ENCODE measurements around the gene ERCC8.

GRCh38 chr5:60944904-60945812, at the start of gene ERCC8, which contains the start of gene NDUFAF2:
- no peak for TF ChIP-seq NFRKB (IDR thresholded peaks at IDR 0.05)
- 0 out of 2 replicates have a peak, but pooled peaks have one; percentile 3 for TF ChIP-seq CTCF (CRISPR knock-in tag; IDR thresholded peaks at IDR 0.05)
- TF ChIP-seq REST (IDR thresholded peaks at IDR 0.05; ENCODE audit: borderline replicate concordance in 1 of 2, low read depth in 1 of 2, low read length in 2 of 2): no peak; a peak in 1 of 4 replicates
